Muscle layer of duodenum (tissue), 2 donors: ENCODE measurements around the gene FBXO42.

ENCODE experiments used
- H3K27ac ChIP-seq: one replicate; pipeline ENCODE4 v1.7.0; 2013; ENCODE audit warnings: mild to moderate bottlenecking, low read length
- H3K27me3 ChIP-seq: one replicate; pipeline ENCODE4 v1.7.0; 2013; ENCODE audit warnings: low read depth, mild to moderate bottlenecking, control low read depth, low read length
- H3K36me3 ChIP-seq, 2 donors: one replicate each; pipeline ENCODE4 v1.7.0; 2013; ENCODE audit warnings: low read length in 2 of 2, control low read depth in 1 of 2, mild to moderate bottlenecking in 1 of 2; ENCODE audit not compliant: insufficient read depth in 2 of 2, control insufficient read depth in 1 of 2
- H3K4me1 ChIP-seq, 2 donors: one replicate each; pipeline ENCODE4 v1.7.0; 2013; ENCODE audit warnings: low read length in 2 of 2, mild to moderate bottlenecking in 2 of 2, control low read depth in 1 of 2, moderate library complexity in 1 of 2; ENCODE audit not compliant: insufficient read depth in 2 of 2, control insufficient read depth in 1 of 2
- H3K4me3 ChIP-seq, 2 donors: one replicate each; pipeline ENCODE4 v1.7.0; 2013; ENCODE audit warnings: low read length in 2 of 2, low read depth in 1 of 2, mild to moderate bottlenecking in 1 of 2
- H3K9me3 ChIP-seq, 2 donors: one replicate each; pipeline ENCODE4 v1.7.0; 2013; ENCODE audit warnings: low read length in 2 of 2, control low read depth in 1 of 2, mild to moderate bottlenecking in 1 of 2; ENCODE audit not compliant: control insufficient read depth in 1 of 2
- donor health status: healthy.

FBXO42 gene

GRCh38 chr1:16386454-16387113 lies 34.3 kb upstream of the FBXO42 start:
- peak overlapping the region; percentile 49 to 53 for H3K4me3 ChIP-seq
- no peaks in the 10 kb centered on the region for H3K9me3 ChIP-seq
- no peaks in the 10 kb centered on the region for H3K36me3 ChIP-seq
- H3K27ac ChIP-seq, result peak overlapping the region; percentile 60
- peaks cover 19 to 58% of the 10 kb centered on the region in 2 donors for H3K4me1 ChIP-seq
- H3K27me3 ChIP-seq, result no peaks in the 10 kb centered on the region

- H3K4me3 ChIP-seq, result no peak overlapping the region
- H3K27me3 ChIP-seq, result no peaks in the 10 kb centered on the region
- H3K9me3 ChIP-seq, result no peaks in the 10 kb centered on the region
- H3K27ac ChIP-seq, result peak overlapping the region; percentile 60
- peaks cover 19 to 54% of the 10 kb centered on the region in 2 donors for H3K4me1 ChIP-seq
- no peaks in the 10 kb centered on the region for H3K36me3 ChIP-seq
These were observed 33.6 kb upstream of the FBXO42 start for GRCh38 chr1:16385659-16386453.

- peaks cover 19 to 50% of the 10 kb centered on the region in 2 donors for H3K4me1 ChIP-seq
- no peak overlapping the region for H3K4me3 ChIP-seq
- no peaks in the 10 kb centered on the region for H3K9me3 ChIP-seq
- H3K36me3 ChIP-seq, result no peaks in the 10 kb centered on the region
- H3K27ac ChIP-seq, result no peak overlapping the region
- H3K27me3 ChIP-seq, result no peaks in the 10 kb centered on the region
These were observed 31.6 kb upstream of the FBXO42 start for GRCh38 chr1:16383888-16384287.

- peaks cover 13 to 53% of the 10 kb centered on the region in 2 donors for H3K4me1 ChIP-seq
- H3K27ac ChIP-seq, result no peak overlapping the region
- no peaks in the 10 kb centered on the region for H3K36me3 ChIP-seq
These were observed 28.6 kb upstream of the FBXO42 start for GRCh38 chr1:16380868-16381267.

GRCh38 chr1:16378443-16378842 lies 26.2 kb upstream of the FBXO42 start:
- Histone ChIP-seq H3K27ac (no peak overlapping the region), H3K4me1 (peaks cover 8 to 53% of the 10 kb centered on the region in 2 donors), H3K27me3 (no peaks in the 10 kb centered on the region), H3K36me3 (no peaks in the 10 kb centered on the region), H3K9me3 (no peaks in the 10 kb centered on the region), H3K4me3 (no peak overlapping the region)

More at GRCh38 chr1:16380868-16381267, 28.6 kb upstream of the FBXO42 start:
- Histone ChIP-seq H3K4me3 (no peak overlapping the region), H3K9me3 (no peaks in the 10 kb centered on the region), H3K27me3 (no peaks in the 10 kb centered on the region)

DNA sequence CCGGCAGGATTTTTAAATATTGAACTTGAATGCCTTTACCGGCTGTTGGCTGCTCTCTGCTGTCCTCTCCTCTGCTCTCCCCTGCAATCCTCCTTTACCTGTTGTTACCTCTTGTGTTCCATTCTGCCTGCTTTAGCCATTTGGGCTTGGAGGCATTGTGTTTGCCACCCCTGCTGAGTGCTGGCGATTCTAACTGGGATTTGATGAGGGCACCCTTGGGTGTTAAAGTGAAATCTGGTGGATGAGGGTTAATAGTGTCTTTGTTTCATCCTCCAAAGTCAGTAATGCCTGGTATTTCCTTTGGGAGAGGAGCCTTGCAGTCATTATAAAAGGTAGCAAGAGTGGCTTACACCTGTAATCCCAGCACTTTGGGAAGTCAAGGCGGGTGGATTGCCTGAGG lies 24.7 kb upstream of the FBXO42 start:
- no peak overlapping the region for H3K27ac ChIP-seq
- no peaks in the 10 kb centered on the region for H3K27me3 ChIP-seq
- no peaks in the 10 kb centered on the region for H3K9me3 ChIP-seq
- H3K36me3 ChIP-seq, result no peaks in the 10 kb centered on the region
- no peak overlapping the region for H3K4me3 ChIP-seq
- H3K4me1 ChIP-seq, result peaks cover 14 to 63% of the 10 kb centered on the region in 2 donors

- H3K4me1 ChIP-seq, result peaks cover 14 to 67% of the 10 kb centered on the region in 2 donors
- no peaks in the 10 kb centered on the region for H3K9me3 ChIP-seq
- no peaks in the 10 kb centered on the region for H3K36me3 ChIP-seq
- peak overlapping the region in 1 of 2 donors; percentile 13 for H3K4me3 ChIP-seq
- peak overlapping the region; percentile 58 for H3K27ac ChIP-seq
- H3K27me3 ChIP-seq, result no peaks in the 10 kb centered on the region
These were observed 23.5 kb upstream of the FBXO42 start for GRCh38 chr1:16375521-16376340.

DNA sequence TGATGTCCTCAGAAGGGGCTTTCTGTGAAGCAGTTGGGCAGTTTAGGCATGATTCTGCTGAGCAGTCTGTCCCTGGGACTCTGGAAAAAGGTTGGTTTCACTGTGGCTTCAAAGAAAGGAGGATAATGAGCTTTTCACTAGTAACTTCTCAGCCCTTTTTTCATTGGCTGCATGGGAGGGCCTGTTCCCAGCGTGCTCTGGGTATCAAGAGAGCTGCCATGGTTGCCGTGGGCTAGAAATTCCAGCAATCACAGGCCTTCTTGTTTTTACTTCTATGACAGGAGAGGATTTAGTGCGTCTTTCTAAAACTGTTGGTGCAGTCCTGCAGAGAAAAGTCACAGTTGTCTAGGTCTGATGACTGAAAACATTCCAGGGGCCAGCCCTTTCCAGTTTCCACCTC lies 22.0 kb upstream of the FBXO42 start:
- no peaks in the 10 kb centered on the region for H3K27me3 ChIP-seq
- H3K27ac ChIP-seq, result no peak overlapping the region
- H3K4me1 ChIP-seq, result peaks cover 14 to 65% of the 10 kb centered on the region in 2 donors
- H3K9me3 ChIP-seq, result no peaks in the 10 kb centered on the region
- H3K36me3 ChIP-seq, result no peaks in the 10 kb centered on the region
- no peak overlapping the region for H3K4me3 ChIP-seq

DNA sequence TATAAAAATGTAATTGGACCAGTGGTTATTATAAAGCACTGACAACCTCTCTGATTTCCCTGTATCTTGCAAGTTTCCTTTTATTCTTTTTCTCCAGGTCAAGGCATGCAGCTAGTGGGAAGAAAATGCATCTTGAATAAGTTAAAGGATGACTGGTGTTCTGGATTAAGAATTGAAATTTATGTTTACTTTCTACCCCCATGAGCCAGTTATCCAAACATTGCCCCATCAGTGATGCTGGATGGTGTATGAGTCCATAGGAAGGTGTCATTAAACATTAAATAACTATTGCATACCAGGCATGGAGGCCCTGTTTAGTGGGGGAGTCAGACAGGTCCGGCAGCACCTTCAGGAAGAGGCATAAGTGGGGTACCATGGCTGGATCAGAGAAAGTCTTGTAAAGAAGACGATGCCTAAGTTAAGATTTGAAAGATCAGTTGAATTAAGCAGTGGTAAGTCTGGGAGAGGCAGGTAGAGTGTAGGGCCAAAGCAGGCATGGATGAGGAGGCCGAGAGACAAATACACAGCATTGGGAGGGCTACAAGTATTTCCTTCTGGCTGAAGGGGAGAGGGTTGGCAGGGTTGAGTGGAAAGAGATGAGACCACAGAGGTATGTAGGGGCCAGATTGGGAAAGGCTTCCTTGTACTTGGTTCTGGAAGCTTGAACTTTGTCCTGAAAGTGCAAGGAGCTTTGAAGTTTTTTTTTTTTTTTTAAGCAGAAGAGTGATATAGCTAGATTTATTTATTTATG lies 20.4 kb upstream of the FBXO42 start:
- no peaks in the 10 kb centered on the region for H3K9me3 ChIP-seq
- H3K27me3 ChIP-seq, result no peaks in the 10 kb centered on the region
- peaks cover 22 to 61% of the 10 kb centered on the region in 2 donors for H3K4me1 ChIP-seq
- no peak overlapping the region for H3K4me3 ChIP-seq
- H3K36me3 ChIP-seq, result peaks cover 0 to under 1% of the 10 kb centered on the region in 2 donors
- H3K27ac ChIP-seq, result no peak overlapping the region

GRCh38 chr1:16371725-16372124 lies 19.4 kb upstream of the FBXO42 start:
- H3K9me3 ChIP-seq, result no peaks in the 10 kb centered on the region
- H3K4me1 ChIP-seq, result peaks cover 19 to 53% of the 10 kb centered on the region in 2 donors
- H3K36me3 ChIP-seq, result peaks cover 0 to 7% of the 10 kb centered on the region in 2 donors
- H3K4me3 ChIP-seq, result no peak overlapping the region
- H3K27me3 ChIP-seq, result no peaks in the 10 kb centered on the region
- no peak overlapping the region for H3K27ac ChIP-seq
